HepG2 (cell line): ENCODE measurements around the gene NDUFS1. TPM values are rescaled to one million over a fixed set of nuclear protein-coding genes. Genes with fewer than 3 reads are reported as not detected.

Experiments
- ATF7-NPFF ChIP-seq: sonication (generic); formaldehyde crosslinking; IDR thresholded peaks from 2 replicates; pipeline ENCODE4 v1.8.1; 2023; ENCODE audit warnings: mild to moderate bottlenecking, low read depth, missing genetic modification reagents, moderate library complexity
- GABPB1 ChIP-seq: IDR thresholded peaks from 2 replicates; pipeline ENCODE4 v1.6.1; 2016; ENCODE audit warnings: mild to moderate bottlenecking, missing genetic modification reagents, moderate library complexity, missing compliant biosample characterization
- MAFG ChIP-seq: sonication (generic); formaldehyde crosslinking; IDR thresholded peaks from 2 replicates; pipeline ENCODE4 v1.5.1; 2020; ENCODE audit warnings: mild to moderate bottlenecking, missing genetic modification reagents
- MBD4 ChIP-seq: IDR thresholded peaks from 2 replicates; pipeline ENCODE4 v1.6.1; 2012; ENCODE audit warnings: low read length, inconsistent platforms, borderline replicate concordance
- MIER3 ChIP-seq: IDR thresholded peaks from 2 replicates; pipeline ENCODE4 v1.6.1; 2016; ENCODE audit warnings: missing compliant biosample characterization, borderline replicate concordance
- MYC ChIP-seq: sonication (generic); formaldehyde crosslinking; IDR thresholded peaks from 2 replicates; pipeline ENCODE4 v1.9.0; 2021; ENCODE audit warnings: missing genetic modification reagents, borderline replicate concordance
- NCOR1 ChIP-seq: fragments of 200-600 bp; sonication (generic); IDR thresholded peaks from 2 replicates; pipeline ENCODE4 v1.7.0; 2017; ENCODE audit warnings: antibody characterized with exemption, low read length, borderline replicate concordance
- PPARG ChIP-seq: conservative IDR thresholded peaks from 2 replicates; pipeline ENCODE4 v1.6.1; 2016; ENCODE audit warnings: missing biosample characterization, missing genetic modification reagents
- RBM22 ChIP-seq: fragments of 200-400 bp; formaldehyde crosslinking; optimal IDR thresholded peaks from 2 replicates; pipeline ENCODE3; 2017; ENCODE audit warnings: mild to moderate bottlenecking, low read length, moderate library complexity
- RELA ChIP-seq: sonication (generic); formaldehyde crosslinking; IDR thresholded peaks from 2 replicates; pipeline ENCODE4 v1.4.0; 2020; ENCODE audit warnings: missing genetic modification reagents
- RFX3 ChIP-seq: IDR thresholded peaks from 2 replicates; pipeline ENCODE4 v1.6.1; 2016; ENCODE audit warnings: missing biosample characterization, missing genetic modification reagents
- SOX13 ChIP-seq, 3 experiments: fragments of 450-650 bp in 1 of 3; sonication (generic) in 1 of 3; formaldehyde crosslinking in 1 of 3; IDR thresholded peaks in 2 of 3; conservative IDR thresholded peaks in 1 of 3; 2 replicates each; pipeline versions ENCODE4 v1.5.0 to v1.6.1; 2016 to 2020; ENCODE audit warnings: antibody characterized with exemption in 1 of 3, mild to moderate bottlenecking in 1 of 3, missing compliant biosample characterization in 1 of 3, missing genetic modification reagents in 1 of 3, moderate library complexity in 1 of 3
- SRY ChIP-seq: sonication (generic); formaldehyde crosslinking; IDR thresholded peaks from 2 replicates; pipeline ENCODE4 v1.8.0; 2022; ENCODE audit warnings: mild to moderate bottlenecking, missing genetic modification reagents
- ZFP37 ChIP-seq: sonication (generic); formaldehyde crosslinking; IDR thresholded peaks from 2 replicates; pipeline ENCODE4 v1.4.0; 2020; ENCODE audit warnings: missing genetic modification reagents, borderline replicate concordance
- ZFP62 ChIP-seq: sonication (generic); formaldehyde crosslinking; IDR thresholded peaks from 2 replicates; pipeline ENCODE4 v1.4.0; 2020; ENCODE audit warnings: missing genetic modification reagents
- ZFP82 ChIP-seq: sonication (generic); formaldehyde crosslinking; IDR thresholded peaks from 2 replicates; pipeline ENCODE4 v1.5.1; 2020; ENCODE audit warnings: mild to moderate bottlenecking, missing genetic modification reagents, borderline replicate concordance
- ZNF24 ChIP-seq: fragments of 450-650 bp; IDR thresholded peaks from 2 replicates; pipeline ENCODE4 v1.6.1; 2017; ENCODE audit warnings: antibody characterized with exemption, mild to moderate bottlenecking
- ZNF567 ChIP-seq: sonication (generic); formaldehyde crosslinking; IDR thresholded peaks from 2 replicates; pipeline ENCODE4 v1.8.1; 2023; ENCODE audit warnings: mild to moderate bottlenecking, missing genetic modification reagents, borderline replicate concordance
- ZNF670 ChIP-seq: sonication (generic); formaldehyde crosslinking; IDR thresholded peaks from 2 replicates; pipeline ENCODE4 v1.8.0; 2022; ENCODE audit warnings: mild to moderate bottlenecking, missing genetic modification reagents, borderline replicate concordance
- ZNF749 ChIP-seq: sonication (generic); formaldehyde crosslinking; IDR thresholded peaks from 2 replicates; pipeline ENCODE4 v1.8.0; 2022; ENCODE audit warnings: mild to moderate bottlenecking, missing genetic modification reagents, moderate library complexity, borderline replicate concordance
- polyA plus RNA-seq, 8 experiments: library from polyadenylated mRNA; depleted of rRNA in 3 of 8; stranded (reverse) in 7 of 8; unstranded in 1 of 8; fragments of >200 nt; fragmentation: Illumina TruSeq in 4 of 8; extraction: Trizol in 4 of 8; gene quantifications; 2 replicates each; pipeline versions ENCODE4 v1.2.1 to v1.2.3, GENCODE V29; 2011 to 2016; ENCODE audit warnings: low read depth in 4 of 8, missing spikeins in 1 of 8, mixed read lengths in 1 of 8; ENCODE audit not compliant: insufficient read depth in 1 of 8
- total RNA-seq, 5 experiments: library from RNA; depleted of rRNA; stranded (reverse); fragments of >200 nt; fragmentation: Illumina TruSeq; extraction: Trizol; gene quantifications; 2 replicates each; pipeline ENCODE4 v1.2.3, GENCODE V29; 2016; ENCODE audit warnings: low read depth in 1 of 5
- TF ChIP-seq, protein P1 (sequence below): sonication (generic); formaldehyde crosslinking; IDR thresholded peaks from 2 replicates; pipeline ENCODE4 v1.5.0; 2020; ENCODE audit warnings: missing genetic modification reagents, mild to moderate bottlenecking, borderline replicate concordance
- TF ChIP-seq, protein P2 (sequence below): IDR thresholded peaks from 2 replicates; pipeline ENCODE4 v1.6.1; 2016; ENCODE audit warnings: low read depth
- TF ChIP-seq, protein P3 (sequence below): sonication (generic); formaldehyde crosslinking; IDR thresholded peaks from 2 replicates; pipeline ENCODE4 v1.5.1; 2020; ENCODE audit warnings: missing genetic modification reagents, mild to moderate bottlenecking, borderline replicate concordance
- TF ChIP-seq, protein P4 (sequence below): sonication (generic); formaldehyde crosslinking; IDR thresholded peaks from 2 replicates; pipeline ENCODE4 v1.9.0; 2022; ENCODE audit warnings: missing genetic modification reagents, mild to moderate bottlenecking, borderline replicate concordance

The NDUFS1 gene
- total and polyA plus RNA-seq, 2 of the 13 experiments (the other 11 are each of a cell fraction or from before 2014, with no cell fraction given) = 139 to 242 TPM

DNA sequence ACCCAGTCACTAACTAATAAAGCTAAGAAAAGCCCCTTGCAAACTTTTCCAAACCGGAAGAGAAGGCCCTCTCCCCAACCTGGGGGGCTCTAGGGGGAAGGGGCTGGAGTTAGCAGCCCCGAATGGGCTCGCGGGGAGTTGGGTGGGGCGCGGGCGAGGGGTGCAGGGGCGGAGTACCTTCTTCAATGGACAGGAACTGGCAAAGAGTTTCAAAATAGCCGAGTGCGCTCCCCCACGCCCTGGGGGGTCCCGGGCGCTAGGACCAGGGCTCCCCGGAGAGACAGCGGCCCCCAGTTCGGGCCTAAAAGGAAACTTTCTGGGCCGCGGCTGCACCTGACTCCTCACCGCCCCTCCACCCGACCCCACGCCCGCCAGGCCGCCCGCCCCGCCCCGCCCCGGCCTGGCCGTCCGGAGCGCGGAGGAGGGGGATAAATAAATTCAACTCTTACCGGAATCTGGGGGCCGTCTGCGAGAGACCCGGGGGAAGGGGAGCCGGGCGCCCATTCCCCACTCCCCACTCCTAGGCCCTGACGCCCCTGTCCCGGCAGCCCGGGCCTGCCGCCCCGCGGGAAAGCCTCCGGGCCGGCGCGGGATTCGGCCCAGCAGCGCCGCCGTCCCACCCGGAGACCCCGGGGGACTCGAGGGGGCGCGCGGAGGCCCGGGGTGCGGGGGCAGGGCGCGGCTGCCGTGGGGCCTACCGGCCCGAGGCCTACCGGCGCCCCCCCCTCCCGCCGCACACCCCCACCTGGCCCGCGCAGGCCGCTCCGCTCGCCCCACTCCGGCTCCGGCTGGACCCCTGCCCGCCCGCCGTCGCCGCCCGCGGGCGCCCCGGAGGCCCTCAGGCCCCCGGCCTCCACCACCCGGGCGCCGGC is 74.1 kb downstream of the NDUFS1 start (continued):
- TF ChIP-seq ZFP82 (CRISPR knock-in tag) (no peak), ZNF567 (CRISPR knock-in tag) (no peak), MIER3 (CRISPR knock-in tag) (no peak; the same call in 1 of the 2 replicates), NCOR1 (no peak), RFX3 (CRISPR knock-in tag) (no peak), ZNF749 (CRISPR knock-in tag) (no peak; the same call in 1 of the 2 replicates), ZNF670 (CRISPR knock-in tag) (no peak), MYC (CRISPR knock-in tag) (no peak; the same call in 1 of the 2 replicates), ZFP37 (no peak), MBD4 (no peak), PPARG (CRISPR knock-in tag) (no peak), RELA (CRISPR knock-in tag) (no peak), SOX13 (IDR thresholded peaks at IDR 0.05) (no peak), SOX13 (CRISPR knock-in tag; conservative IDR thresholded peaks at IDR 0.05 in 1 of 2, IDR thresholded peaks at IDR 0.05 in 1 of 2) (no peak), ZFP62 (no peak), ZNF24 (no peak), RBM22 (no peak), SRY (no peak), ATF7-NPFF (CRISPR knock-in tag) (peak; percentile 40; the same call in 1 of the 2 replicates), MAFG (CRISPR knock-in tag) (no peak), GABPB1 (CRISPR knock-in tag) (peak; percentile 24)
- TF ChIP-seq, protein P1, sequence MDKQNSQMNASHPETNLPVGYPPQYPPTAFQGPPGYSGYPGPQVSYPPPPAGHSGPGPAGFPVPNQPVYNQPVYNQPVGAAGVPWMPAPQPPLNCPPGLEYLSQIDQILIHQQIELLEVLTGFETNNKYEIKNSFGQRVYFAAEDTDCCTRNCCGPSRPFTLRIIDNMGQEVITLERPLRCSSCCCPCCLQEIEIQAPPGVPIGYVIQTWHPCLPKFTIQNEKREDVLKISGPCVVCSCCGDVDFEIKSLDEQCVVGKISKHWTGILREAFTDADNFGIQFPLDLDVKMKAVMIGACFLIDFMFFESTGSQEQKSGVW (CRISPR knock-in tag) = no peak
- TF ChIP-seq, protein P2, sequence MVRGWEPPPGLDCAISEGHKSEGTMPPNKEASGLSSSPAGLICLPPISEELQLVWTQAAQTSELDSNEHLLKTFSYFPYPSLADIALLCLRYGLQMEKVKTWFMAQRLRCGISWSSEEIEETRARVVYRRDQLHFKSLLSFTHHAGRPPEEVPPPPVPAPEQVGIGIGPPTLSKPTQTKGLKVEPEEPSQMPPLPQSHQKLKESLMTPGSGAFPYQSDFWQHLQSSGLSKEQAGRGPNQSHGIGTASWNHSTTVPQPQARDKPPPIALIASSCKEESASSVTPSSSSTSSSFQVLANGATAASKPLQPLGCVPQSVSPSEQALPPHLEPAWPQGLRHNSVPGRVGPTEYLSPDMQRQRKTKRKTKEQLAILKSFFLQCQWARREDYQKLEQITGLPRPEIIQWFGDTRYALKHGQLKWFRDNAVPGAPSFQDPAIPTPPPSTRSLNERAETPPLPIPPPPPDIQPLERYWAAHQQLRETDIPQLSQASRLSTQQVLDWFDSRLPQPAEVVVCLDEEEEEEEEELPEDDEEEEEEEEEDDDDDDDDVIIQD (CRISPR knock-in tag) = no peak
- TF ChIP-seq, protein P3, sequence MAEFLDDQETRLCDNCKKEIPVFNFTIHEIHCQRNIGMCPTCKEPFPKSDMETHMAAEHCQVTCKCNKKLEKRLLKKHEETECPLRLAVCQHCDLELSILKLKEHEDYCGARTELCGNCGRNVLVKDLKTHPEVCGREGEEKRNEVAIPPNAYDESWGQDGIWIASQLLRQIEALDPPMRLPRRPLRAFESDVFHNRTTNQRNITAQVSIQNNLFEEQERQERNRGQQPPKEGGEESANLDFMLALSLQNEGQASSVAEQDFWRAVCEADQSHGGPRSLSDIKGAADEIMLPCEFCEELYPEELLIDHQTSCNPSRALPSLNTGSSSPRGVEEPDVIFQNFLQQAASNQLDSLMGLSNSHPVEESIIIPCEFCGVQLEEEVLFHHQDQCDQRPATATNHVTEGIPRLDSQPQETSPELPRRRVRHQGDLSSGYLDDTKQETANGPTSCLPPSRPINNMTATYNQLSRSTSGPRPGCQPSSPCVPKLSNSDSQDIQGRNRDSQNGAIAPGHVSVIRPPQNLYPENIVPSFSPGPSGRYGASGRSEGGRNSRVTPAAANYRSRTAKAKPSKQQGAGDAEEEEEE (CRISPR knock-in tag) = no peak
- TF ChIP-seq, protein P4, sequence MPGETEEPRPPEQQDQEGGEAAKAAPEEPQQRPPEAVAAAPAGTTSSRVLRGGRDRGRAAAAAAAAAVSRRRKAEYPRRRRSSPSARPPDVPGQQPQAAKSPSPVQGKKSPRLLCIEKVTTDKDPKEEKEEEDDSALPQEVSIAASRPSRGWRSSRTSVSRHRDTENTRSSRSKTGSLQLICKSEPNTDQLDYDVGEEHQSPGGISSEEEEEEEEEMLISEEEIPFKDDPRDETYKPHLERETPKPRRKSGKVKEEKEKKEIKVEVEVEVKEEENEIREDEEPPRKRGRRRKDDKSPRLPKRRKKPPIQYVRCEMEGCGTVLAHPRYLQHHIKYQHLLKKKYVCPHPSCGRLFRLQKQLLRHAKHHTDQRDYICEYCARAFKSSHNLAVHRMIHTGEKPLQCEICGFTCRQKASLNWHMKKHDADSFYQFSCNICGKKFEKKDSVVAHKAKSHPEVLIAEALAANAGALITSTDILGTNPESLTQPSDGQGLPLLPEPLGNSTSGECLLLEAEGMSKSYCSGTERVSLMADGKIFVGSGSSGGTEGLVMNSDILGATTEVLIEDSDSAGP (CRISPR knock-in tag) = no peak
